NCI-H1048 (cell line): ENCODE measurements around the gene NFIX.

Experiments used
- DNase-seq: peaks from one replicate; lab custom pipeline; 2025; lab: John Stamatoyannopoulos, UW

The NFIX gene

DNA sequence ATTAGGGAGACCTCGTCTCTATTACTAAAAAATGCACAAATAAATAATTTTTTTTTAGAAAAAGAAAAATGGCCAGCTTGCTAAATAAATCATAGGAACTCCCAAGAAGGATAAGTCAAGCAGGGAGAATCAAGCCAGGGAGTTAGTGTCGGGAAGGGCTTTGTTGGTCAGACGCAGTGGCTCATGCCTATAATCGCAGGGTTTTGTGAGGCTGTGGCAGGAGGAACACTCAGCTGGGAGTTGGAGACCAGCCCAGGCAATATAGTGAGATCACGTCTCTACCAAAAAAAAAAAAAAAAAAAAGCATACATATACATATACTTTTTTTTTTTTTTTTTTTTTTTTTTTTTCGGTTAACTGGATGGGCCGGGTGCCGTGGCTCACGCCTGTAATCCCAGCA is 131.8 kb downstream of the NFIX start:
- DNase-seq: no peak

DNA sequence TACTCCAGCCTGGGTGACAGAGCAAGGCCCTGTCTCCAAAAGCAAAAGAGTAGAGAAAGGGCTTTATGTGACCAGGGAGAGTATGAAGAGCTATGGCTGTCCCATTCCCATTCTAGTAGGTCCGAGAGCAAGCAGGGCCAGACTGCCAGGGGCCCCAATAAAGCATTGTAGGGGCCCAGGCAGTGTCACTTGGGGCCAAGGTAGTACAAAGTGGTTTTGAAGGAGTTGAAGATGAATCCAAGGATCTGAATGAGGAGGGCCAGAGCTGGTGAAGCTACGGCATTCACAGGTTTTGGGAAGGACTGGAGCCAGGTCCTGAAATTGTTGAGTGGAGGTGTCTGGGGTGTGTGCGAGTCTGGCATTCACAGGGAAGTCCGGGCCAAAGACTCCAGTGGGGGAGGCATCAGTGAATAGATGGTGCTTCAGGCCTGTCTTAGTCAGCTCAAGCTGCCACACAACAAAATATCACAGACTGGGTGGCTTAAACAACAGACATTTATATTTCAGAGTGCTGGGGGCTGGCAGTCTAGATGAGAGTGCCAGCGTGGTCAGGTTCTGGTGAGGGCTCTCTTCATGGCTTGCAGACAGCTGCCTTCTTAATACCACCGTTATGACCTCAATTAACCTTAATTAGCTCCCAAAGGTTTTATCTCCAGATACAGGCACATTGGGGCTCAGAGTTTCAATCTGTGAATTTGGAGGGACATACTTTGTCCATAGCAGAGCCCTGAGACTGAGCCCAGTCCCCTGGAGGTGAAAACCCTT is 132.7 kb downstream of the NFIX start:
- no peak for DNase-seq

DNA sequence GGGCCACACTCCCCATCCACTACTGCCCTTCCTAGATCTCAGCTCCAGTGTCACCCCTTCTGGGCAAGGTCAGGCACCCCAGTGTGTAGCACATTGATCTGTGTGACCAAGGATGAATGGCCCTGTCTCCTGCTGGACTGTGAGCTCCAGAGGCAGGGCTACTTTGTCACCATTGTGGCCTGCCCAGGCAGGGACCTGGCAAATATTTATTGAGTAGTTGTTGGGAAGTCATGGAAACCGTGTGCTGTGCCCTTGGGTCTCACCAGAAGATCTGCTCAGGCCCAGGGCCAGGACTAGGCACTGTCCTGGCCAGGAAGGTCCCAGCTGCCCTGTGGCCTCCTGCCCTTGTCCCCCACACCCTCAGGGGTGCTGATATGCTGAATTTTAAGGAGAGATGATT is 133.3 kb downstream of the NFIX start:
- no peak for DNase-seq

DNA sequence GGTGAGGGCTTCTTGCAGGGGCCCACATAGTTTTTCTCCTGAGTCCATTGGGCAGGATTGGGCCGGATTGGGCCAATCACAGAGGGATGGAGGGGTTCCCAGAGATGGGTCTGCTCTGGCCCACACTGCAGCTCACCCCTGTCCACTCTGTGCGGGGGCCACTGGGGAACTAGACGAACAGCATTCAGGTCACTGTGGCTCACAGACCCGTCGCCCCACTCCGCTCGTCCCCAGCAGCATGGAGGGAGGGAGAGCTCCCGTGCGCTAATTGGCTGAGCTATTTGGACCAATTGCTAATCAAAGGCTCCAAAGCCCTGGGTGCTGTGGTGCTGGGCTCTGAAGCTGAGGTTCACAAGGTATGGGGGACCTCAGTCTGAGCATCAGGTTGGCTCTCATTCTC is 134.1 kb downstream of the NFIX start:
- DNase-seq: no peak

DNA sequence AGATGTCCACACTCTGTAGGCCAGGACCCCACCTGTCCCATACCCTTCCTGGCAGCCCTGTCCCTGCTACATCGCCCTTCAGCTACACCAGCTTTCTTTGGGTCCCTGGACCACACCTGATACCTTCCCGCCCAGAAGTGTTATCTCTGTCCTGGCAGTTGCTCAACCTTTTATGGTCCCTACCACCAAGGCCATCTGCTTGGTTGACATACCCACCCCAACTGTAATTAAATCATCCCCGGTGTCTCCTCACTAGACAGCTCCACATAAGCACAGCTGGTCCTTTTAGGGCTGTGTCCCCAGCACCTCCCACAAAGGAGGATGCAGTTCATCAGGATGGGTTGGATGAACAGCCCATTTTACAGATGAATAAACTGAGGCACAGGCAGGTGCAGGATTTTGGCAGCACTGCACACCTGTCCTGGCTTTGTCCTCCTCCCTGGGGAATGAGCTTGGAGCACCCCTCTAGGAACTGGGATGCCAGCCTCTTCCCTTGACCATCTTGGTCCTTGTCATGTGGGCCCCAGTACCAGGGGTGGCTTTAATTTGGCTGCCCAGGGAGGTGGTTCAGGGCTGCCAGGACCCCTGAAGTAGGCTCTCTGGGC is 135.7 kb downstream of the NFIX start:
- DNase-seq: no peak

DNA sequence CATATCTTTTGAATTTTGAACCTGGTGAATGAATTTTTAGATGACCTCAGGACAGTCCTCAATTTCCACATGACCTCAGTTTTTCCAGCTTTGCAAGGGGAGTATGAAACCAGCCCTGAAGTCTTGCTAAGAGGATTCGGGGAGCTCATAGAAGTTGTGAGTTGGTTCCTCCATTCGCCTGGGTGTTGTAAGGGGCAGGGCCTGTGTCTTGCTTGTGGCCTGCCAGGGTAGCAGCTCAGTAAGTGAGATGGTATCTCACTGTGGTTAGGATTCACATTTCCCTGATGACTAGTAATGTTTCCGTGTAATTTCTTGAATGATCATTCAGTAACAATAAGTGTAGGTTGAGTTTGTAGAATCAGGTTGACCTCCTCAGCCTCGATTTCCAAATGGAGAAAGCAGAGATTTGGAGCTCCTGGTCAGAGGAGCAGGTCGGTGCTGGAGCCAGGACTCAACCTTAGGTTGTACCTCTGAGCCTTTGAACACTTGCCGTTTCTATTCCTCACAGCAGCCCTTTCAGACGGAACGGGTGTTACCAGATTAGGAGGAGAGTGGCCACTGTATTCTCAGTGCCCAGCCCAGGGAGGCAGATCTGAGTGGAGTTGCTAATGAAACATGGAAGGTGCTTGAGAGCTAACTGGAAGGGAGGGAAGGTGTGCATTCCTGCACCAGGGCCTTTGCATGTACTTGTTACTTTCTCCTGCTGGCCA is 137.4 kb downstream of the NFIX start:
- DNase-seq: no peak

DNA sequence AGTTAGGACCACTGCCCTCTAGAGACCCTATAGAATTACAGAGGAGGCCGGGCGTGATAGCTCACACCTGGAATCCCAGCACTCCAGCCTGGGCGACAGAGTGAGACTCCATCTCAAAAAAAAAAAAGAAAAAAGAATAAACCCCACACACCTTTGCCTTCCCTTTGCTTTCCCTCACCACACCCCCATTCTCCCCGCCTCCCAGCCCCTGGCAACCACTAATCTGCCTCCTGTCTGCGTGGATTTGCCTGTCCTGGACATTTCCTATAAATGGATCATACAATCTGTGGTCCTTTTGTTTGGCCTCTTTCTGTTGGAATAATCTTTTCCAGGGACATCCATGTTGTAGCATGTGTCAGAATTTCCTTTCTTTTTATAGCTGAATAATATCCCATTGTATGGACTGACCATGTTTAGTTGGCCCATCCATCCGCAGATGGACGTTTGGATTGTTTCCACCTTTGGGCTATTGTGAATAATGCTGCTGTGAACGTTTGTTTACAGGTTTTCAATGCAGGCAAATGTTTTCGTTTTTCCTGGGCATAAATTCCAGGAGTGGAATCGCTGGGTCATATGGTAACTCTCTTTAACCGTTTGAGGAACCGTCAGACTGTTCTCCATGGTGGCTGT is 138.1 kb downstream of the NFIX start:
- no peak for DNase-seq

DNA sequence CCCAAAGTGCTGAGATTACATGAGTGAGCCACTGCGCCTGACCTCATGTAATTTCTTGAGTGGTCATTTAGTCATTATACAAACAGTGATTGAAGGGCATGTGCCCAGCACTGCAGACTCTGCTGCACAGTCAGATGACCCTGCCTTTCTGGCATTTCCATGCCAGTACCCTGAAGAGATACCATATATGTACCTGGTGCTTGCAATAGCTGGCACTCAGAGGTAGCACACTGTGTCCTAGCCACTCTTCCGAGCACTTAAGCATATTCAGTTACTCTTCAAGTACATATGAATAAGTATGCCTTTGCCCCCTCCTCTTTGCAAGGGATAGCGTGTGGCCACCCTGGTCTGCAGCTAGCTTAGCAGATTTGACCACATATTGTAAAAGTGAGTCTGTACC is 139.4 kb downstream of the NFIX start:
- no peak for DNase-seq

DNA sequence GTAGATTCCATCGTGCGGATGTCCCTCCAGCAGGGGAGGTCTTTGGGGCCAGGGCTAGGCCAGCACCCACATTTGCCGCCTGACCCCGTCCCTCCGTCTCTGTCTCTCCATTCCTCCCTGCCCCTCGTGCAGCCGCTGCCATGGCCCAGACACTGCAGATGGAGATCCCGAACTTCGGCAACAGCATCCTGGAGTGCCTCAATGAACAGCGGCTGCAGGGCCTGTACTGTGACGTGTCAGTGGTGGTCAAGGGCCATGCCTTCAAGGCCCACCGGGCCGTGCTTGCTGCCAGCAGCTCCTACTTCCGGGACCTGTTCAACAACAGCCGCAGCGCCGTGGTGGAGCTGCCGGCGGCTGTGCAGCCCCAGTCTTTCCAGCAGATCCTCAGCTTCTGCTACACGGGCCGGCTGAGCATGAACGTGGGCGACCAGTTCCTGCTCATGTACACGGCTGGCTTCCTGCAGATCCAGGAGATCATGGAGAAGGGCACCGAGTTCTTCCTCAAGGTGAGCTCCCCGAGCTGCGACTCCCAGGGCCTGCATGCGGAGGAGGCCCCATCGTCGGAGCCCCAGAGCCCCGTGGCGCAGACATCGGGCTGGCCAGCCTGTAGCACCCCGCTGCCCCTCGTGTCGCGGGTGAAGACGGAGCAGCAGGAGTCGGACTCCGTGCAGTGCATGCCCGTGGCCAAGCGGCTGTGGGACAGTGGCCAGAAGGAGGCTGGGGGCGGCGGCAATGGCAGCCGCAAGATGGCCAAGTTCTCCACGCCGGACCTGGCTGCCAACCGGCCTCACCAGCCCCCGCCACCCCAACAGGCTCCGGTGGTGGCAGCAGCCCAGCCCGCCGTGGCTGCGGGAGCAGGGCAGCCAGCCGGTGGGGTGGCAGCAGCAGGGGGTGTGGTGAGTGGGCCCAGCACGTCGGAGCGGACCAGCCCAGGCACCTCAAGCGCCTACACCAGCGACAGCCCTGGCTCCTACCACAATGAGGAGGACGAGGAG is 140.1 kb downstream of the NFIX start:
- no peak for DNase-seq

DNA sequence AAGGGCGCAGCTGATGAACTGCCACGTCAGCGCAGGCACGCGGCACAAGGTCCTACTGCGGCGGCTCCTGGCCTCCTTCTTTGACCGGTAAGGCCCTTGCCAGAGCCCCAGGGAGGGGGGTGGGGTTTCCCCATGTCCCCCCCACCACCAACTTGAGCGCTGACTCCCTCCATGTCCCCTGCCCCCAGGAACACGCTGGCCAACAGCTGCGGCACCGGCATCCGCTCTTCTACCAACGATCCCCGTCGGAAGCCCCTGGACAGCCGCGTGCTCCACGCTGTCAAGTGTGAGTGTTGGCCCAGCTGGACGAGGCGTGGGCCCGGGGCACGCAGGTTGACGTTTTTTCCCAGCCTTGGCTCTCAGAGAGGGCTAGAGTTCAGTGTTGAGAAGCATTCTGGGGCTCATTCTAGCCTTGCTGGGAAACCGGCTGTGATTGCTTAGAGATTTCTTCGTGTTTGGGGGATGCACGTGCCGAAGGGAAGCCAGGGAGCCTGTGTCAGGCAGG is 142.1 kb downstream of the NFIX start:
- DNase-seq: no peak

DNA sequence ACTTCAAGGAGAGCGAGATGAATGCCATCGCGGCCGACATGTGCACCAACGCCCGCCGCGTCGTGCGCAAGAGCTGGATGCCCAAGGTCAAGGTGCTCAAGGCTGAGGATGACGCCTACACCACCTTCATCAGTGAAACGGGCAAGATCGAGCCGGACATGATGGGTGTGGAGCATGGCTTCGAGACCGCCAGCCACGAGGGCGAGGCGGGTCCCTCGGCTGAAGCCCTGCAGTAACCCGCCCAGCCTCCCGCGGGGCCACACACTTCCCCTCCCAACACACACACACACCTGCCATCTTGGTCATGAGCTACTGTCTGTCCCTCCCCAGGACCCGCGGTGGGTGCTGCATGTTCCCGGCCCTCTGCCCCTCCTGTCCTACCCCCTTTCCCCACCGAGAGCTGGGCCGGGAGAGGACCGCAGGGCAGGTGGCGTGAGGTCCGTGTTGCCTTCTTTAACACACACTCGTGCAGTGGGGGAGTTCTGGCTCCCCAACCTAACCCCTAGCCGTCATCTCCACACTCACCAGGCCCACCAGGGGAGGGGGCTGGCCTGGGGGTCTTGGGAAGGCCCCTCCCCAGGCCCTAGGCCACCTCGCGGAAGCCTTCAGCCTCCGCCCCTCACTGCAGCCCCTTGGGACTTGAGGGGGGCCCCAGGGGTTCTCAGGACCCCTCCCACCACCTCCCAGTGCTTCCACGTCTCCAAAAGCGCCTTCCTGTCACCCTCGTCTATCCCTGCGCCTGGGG is 143.1 kb downstream of the NFIX start:
- DNase-seq: no peak

DNA sequence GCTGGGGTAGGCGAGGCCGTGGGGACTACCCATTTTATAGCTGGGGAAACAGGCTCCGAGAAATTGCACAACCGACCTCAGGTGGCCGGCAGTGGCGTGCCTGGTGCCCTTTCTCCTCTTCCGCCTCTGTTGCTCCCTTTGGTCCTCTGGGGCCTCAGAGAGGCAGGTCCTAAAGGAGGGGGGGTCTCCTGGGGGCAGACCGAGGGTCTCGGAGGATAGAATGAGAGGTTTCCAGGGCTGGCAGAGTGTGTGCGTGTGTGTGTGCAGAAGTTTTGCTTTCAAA is 143.6 kb downstream of the NFIX start:
- DNase-seq: no peak

DNA sequence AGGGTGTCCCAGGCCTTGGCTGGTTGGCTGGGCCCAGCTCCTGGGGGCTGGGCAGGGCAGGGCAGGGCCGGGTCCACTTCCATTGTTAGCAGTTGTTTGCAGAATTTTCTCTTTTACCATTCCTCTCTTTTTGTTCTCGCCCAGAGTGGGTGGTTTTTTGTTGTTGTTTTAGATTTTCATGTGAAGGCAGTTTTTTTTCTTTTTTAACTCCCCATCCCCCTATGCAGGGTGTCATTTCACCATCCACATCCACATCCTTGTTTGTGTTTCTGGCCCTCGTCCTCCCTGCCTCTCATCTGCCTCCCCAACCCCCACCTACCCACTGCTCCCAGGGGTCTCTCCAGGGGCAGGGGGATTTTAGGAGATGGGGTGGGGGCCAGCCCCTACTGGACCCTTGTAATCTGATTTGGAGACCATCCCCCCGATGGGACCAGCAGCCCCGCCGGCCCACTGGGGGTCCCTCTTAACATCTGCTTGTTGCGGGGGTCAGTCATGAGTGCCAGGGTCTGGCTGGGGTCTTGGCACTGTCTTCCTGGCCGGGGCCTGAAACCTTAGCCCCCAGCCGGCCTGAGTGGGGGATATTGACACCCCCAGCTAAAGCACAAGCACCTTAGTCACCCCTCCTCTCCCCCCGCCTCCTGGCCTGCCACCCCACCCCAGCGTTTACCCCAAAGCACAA is 144.5 kb downstream of the NFIX start:
- no peak for DNase-seq

DNA sequence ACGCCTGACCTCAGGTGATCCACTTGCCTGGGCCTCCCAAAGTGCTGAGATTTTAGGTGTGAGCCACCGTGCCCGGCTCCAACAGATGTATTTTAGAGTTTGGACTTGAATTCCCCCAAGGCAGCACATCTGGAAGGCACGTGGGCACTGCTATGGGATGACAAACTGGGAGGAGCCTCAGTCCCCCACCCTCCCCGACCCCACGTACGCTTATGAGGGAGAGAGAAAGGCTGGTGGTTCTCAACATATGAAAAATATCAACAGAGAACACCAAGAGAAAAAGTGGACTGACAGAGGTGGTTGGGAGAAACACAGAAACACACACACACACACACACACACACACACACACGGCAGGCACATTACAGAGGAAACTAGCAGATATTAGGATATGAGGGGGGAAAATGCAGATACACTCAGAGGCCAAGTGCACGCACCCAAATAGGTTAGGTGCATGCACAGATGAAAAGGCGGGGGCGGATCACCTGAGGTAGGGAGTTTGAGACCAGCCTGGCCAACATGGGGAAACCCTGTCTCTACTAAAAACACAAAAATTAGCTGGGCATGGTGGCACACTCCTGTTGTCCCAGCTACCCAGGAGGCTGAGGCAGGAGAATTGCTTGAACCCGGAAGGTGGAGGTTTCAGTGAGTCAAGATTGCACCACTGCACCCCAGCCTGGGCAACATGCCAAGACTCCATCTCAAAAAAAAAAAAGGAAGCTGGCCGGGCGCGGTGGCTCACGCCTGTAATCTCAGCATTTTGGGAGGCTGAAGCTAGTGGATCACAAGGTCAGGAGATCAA is 151.7 kb downstream of the NFIX start:
- DNase-seq: no peak
